K562 (cell line): ENCODE data around the gene ABCF3.

ENCODE experiments used
- BHLHE40 ChIP-seq: IDR thresholded peaks from 2 replicates; pipeline ENCODE4 v1.6.1; 2011; ENCODE audit warnings: low read length, improper control_type of control experiment
- CTBP1 ChIP-seq: fragments of 450-650 bp; IDR thresholded peaks from 2 replicates; pipeline ENCODE4 v1.6.1; 2016; ENCODE audit warnings: borderline replicate concordance
- ESRRA ChIP-seq: fragments of 450-650 bp; IDR thresholded peaks from 2 replicates; pipeline ENCODE4 v1.6.1; 2014; ENCODE audit warnings: low read depth, mild to moderate bottlenecking, moderate library complexity, borderline replicate concordance
- ETS1 ChIP-seq: conservative IDR thresholded peaks from 2 replicates; pipeline ENCODE4 v1.6.1; 2011; ENCODE audit warnings: low read depth, mild to moderate bottlenecking, low read length; ENCODE audit not compliant: control insufficient read depth
- NFE2L1 ChIP-seq: fragments of 450-650 bp; IDR thresholded peaks from 2 replicates; pipeline ENCODE4 v1.6.1; 2016; ENCODE audit warnings: missing genetic modification characterization, low read depth, mild to moderate bottlenecking, missing compliant biosample characterization, moderate library complexity, borderline replicate concordance
- NFIC ChIP-seq: fragments of 450-650 bp; IDR thresholded peaks from 2 replicates; pipeline ENCODE4 v1.6.1; 2017; ENCODE audit warnings: mild to moderate bottlenecking, inconsistent platforms
- PHF8 ChIP-seq: fragments of 200-600 bp; sonication (generic); IDR thresholded peaks from 2 replicates; pipeline ENCODE4 v1.6.1; 2012; ENCODE audit warnings: mixed run types, mild to moderate bottlenecking, inconsistent platforms, low read length, moderate library complexity, borderline replicate concordance
- POLR2A ChIP-seq: fragments of 450-650 bp; conservative IDR thresholded peaks from 2 replicates; pipeline ENCODE4 v1.6.1; 2016
- RAD21 ChIP-seq, 2 experiments: fragments of 250-450 bp in 1 of 2; fragments of 450-650 bp in 1 of 2; sonication (Bioruptor Pico) in 1 of 2; formaldehyde crosslinking in 1 of 2; IDR thresholded peaks in 1 of 2; conservative IDR thresholded peaks in 1 of 2; 2 replicates each; pipeline versions ENCODE4 v1.4.0 to v1.8.0; 2020 to 2022; ENCODE audit warnings: mild to moderate bottlenecking in 2 of 2, moderate library complexity in 1 of 2
- ZC3H4 ChIP-seq: sonication (generic); formaldehyde crosslinking; IDR thresholded peaks from 2 replicates; pipeline ENCODE4 v1.9.0; 2021; ENCODE audit warnings: missing genetic modification reagents, borderline replicate concordance
- ZFX ChIP-seq: sonication (generic); formaldehyde crosslinking; IDR thresholded peaks from 2 replicates; pipeline ENCODE4 v1.8.0; 2022; ENCODE audit warnings: mild to moderate bottlenecking, missing genetic modification reagents, moderate library complexity

- TF ChIP-seq RAD21 (CRISPR knock-in tag; conservative IDR thresholded peaks at IDR 0.05 in 1 of 2, IDR thresholded peaks at IDR 0.05 in 1 of 2) (no peak), NFIC (no peak), ESRRA (no peak), POLR2A (no peak), PHF8 (no peak), NFE2L1 (tag) (no peak), ETS1 (no peak), ZC3H4 (no peak), BHLHE40 (no peak), CTBP1 (no peak), ZFX (no peak)
Observed at GRCh38 chr3:184173374-184173722, 12.7 kb upstream of the ABCF3 start.
